ENCODE results near the gene TMTC2. TPM values are rescaled to one million over a fixed set of nuclear protein-coding genes. Genes with fewer than 3 reads are reported as not detected.
A peak's percentile ranks its signal among the peaks of the same experiment; 100 is the strongest.

TMTC2 gene
- polyA plus RNA-seq, 4 donors: 1.1 to 5.6 (median 2.7) TPM

DNA sequence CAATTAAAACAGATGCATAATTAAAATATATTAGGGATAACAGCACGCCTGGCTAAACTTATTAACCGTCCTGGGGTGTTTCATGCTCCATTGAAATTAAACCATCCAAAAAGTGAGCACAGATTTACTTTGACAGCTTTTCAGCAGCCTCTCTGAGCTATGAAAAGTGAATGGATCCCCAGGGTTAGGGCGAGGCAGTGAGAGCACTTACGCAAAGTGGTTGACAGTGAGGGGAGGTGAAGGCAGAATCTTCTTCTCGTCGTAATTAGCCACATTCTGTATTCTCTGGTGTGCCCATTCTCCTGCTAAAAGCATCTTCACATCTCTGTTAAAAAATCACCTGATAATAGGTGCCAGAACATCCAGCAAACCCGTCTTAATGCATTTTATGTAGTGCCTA is 1.9 kb downstream of the TMTC2 start:
- Histone ChIP-seq H3K27me3 (ENCODE audit: control insufficient read depth in 3 of 3, insufficient read depth in 3 of 3, low read length in 3 of 3) (no peaks in the 10 kb centered on the region), H3K36me3 (ENCODE audit: control insufficient read depth in 3 of 3, insufficient read depth in 2 of 3, low read depth in 1 of 3, low read length in 3 of 3) (no peaks in the 10 kb centered on the region), H3K4me1 (ENCODE audit: control insufficient read depth in 3 of 3, insufficient read depth in 2 of 3, low read depth in 1 of 3, low read length in 2 of 3) (peaks cover 0 to 6% (median 2%) of the 10 kb centered on the region in 3 donors), H3K27ac (ENCODE audit: low read depth in 1 of 3, low read length in 2 of 3) (no peak overlapping the region), H3K9me3 (ENCODE audit: control insufficient read depth in 2 of 2, insufficient read depth in 1 of 2, low read depth in 1 of 2, low read length in 1 of 2) (no peaks in the 10 kb centered on the region), H3K4me3 (ENCODE audit: low read depth in 1 of 3, low read length in 3 of 3) (peak overlapping the region in 1 of 3 donors; percentile 93)
- no peak for FAIRE-seq
- DNase-seq: no peak
- 54 to 63% (median 61%) methylated on average over 7 of the region's 7 CpGs for WGBS, 3 donors

DNA sequence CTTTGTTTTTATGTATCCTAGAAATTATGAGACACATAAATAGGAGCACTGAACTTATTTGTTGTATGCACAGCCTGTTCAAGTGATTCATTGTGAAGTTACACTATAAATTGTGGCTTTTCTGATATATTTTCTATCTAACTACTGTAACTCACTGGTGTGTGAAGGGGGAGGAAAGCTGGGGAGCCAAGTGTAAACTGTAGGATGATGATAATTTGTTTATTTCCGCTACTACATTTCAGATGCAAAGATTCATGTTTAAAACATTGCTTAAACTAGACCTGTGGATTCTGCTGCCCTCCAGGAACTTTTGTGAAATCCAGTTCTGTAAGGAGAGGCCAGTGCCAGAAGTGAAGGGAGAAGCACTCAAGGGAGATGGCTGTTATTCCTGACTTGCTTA is 3.3 kb downstream of the TMTC2 start:
- no peak for FAIRE-seq
- Histone ChIP-seq H3K27me3 (ENCODE audit: control insufficient read depth in 3 of 3, insufficient read depth in 3 of 3, low read length in 3 of 3) (no peaks in the 10 kb centered on the region), H3K36me3 (ENCODE audit: control insufficient read depth in 3 of 3, insufficient read depth in 2 of 3, low read depth in 1 of 3, low read length in 3 of 3) (no peaks in the 10 kb centered on the region), H3K4me1 (ENCODE audit: control insufficient read depth in 3 of 3, insufficient read depth in 2 of 3, low read depth in 1 of 3, low read length in 2 of 3) (peaks cover 0 to 6% (median 2%) of the 10 kb centered on the region in 3 donors), H3K9me3 (ENCODE audit: control insufficient read depth in 2 of 2, insufficient read depth in 1 of 2, low read depth in 1 of 2, low read length in 1 of 2) (no peaks in the 10 kb centered on the region), H3K27ac (ENCODE audit: low read depth in 1 of 3, low read length in 2 of 3) (no peak overlapping the region), H3K4me3 (ENCODE audit: low read depth in 1 of 3, low read length in 3 of 3) (peak overlapping the region in 1 of 3 donors; percentile 3)
- WGBS, 3 donors: 87 to 97% (median 96%) methylated on average over 1 of the region's 1 CpG
- DNase-seq: no peak

DNA sequence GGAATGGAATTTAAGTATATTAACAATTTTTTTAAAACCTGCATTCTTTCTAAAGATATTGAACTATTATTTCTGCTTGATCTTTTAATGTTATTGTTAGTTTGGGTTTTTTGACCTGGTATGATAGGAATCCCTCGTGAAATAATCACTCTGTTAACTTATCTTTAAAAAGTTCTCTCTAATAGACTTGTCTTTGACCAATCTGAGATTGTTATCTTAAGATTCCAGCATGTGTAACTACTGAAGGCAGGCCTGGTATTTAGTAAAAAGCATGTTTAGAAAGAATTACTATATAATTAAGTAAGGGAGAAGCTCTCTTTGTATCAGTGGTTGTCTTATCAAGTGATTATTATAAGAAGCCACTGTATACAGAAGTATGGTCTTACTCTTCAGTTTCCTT is 4.8 kb downstream of the TMTC2 start:
- no peak overlapping the region for H3K27ac ChIP-seq (ENCODE audit: low read depth in 1 of 3, low read length in 2 of 3)
- DNase-seq (no peak), FAIRE-seq (no peak)
- peaks cover 0 to 6% (median 2%) of the 10 kb centered on the region in 3 donors for H3K4me1 ChIP-seq (ENCODE audit: control insufficient read depth in 3 of 3, insufficient read depth in 2 of 3, low read depth in 1 of 3, low read length in 2 of 3)
- WGBS, 3 donors: 69 to 73% (median 70%) methylated on average over 1 of the region's 1 CpG
- no peak overlapping the region for H3K4me3 ChIP-seq (ENCODE audit: low read depth in 1 of 3, low read length in 3 of 3)
- H3K36me3 ChIP-seq (ENCODE audit: control insufficient read depth in 3 of 3, insufficient read depth in 2 of 3, low read depth in 1 of 3, low read length in 3 of 3): no peaks in the 10 kb centered on the region
- no peaks in the 10 kb centered on the region for H3K9me3 ChIP-seq (ENCODE audit: control insufficient read depth in 2 of 2, insufficient read depth in 1 of 2, low read depth in 1 of 2, low read length in 1 of 2)
- no peaks in the 10 kb centered on the region for H3K27me3 ChIP-seq (ENCODE audit: control insufficient read depth in 3 of 3, insufficient read depth in 3 of 3, low read length in 3 of 3)

DNA sequence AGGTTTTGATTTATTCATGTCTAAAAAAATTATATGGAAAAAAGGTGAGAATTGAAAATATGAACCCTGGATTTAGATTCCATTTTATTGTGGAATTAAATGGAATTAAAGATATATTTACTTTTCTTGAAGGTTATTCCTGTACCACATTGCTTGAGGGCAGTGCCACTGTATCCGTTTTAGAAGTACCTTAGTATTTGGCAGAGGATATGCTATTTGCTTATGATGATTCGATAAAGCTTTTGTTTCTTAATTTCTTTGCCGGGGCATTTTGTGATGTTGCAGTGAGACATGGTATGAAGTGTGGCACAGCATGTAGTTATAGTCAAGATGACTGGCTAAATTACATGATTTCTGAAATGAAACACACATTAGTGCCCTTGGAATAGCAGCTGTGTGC is 7.6 kb downstream of the TMTC2 start:
- no peak overlapping the region for H3K27ac ChIP-seq (ENCODE audit: low read depth in 1 of 3, low read length in 2 of 3)
- H3K4me1 ChIP-seq (ENCODE audit: control insufficient read depth in 3 of 3, insufficient read depth in 2 of 3, low read depth in 1 of 3, low read length in 2 of 3): no peaks in the 10 kb centered on the region
- H3K27me3 ChIP-seq (ENCODE audit: control insufficient read depth in 3 of 3, insufficient read depth in 3 of 3, low read length in 3 of 3): no peaks in the 10 kb centered on the region
- DNase-seq (no peak), FAIRE-seq (no peak)
- H3K9me3 ChIP-seq (ENCODE audit: control insufficient read depth in 2 of 2, insufficient read depth in 1 of 2, low read depth in 1 of 2, low read length in 1 of 2): no peaks in the 10 kb centered on the region
- H3K36me3 ChIP-seq (ENCODE audit: control insufficient read depth in 3 of 3, insufficient read depth in 2 of 3, low read depth in 1 of 3, low read length in 3 of 3): no peaks in the 10 kb centered on the region
- no peak overlapping the region for H3K4me3 ChIP-seq (ENCODE audit: low read depth in 1 of 3, low read length in 3 of 3)
- WGBS, 3 donors: 93 to 97% (median 94%) methylated on average over 3 of the region's 3 CpGs

DNA sequence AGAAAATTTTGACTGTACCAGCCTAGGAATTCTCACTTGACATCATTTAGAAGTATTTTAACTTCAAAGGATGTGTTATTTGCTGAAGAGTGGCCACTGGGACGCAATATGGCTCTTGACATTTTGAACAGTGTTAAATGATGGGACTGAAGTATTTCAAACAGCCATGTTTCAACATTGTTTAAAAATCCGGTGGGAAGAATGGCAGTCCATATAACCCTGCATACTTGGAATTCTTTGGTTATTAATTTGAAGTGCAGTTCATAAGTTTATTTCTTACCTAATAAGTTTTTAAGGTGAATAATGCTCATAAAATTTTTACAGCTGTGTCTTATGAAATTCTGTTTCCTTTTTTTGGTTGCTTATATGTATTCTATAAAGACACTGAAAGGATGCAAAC is 8.3 kb downstream of the TMTC2 start:
- Histone ChIP-seq H3K4me1 (ENCODE audit: control insufficient read depth in 3 of 3, insufficient read depth in 2 of 3, low read depth in 1 of 3, low read length in 2 of 3) (no peaks in the 10 kb centered on the region), H3K9me3 (ENCODE audit: control insufficient read depth in 2 of 2, insufficient read depth in 1 of 2, low read depth in 1 of 2, low read length in 1 of 2) (no peaks in the 10 kb centered on the region), H3K27ac (ENCODE audit: low read depth in 1 of 3, low read length in 2 of 3) (no peak overlapping the region), H3K27me3 (ENCODE audit: control insufficient read depth in 3 of 3, insufficient read depth in 3 of 3, low read length in 3 of 3) (no peaks in the 10 kb centered on the region), H3K36me3 (ENCODE audit: control insufficient read depth in 3 of 3, insufficient read depth in 2 of 3, low read depth in 1 of 3, low read length in 3 of 3) (no peaks in the 10 kb centered on the region), H3K4me3 (ENCODE audit: low read depth in 1 of 3, low read length in 3 of 3) (no peak overlapping the region)
- FAIRE-seq (no peak), DNase-seq (no peak)
- 77 to 90% (median 89%) methylated on average over 2 of the region's 2 CpGs for WGBS, 3 donors

DNA sequence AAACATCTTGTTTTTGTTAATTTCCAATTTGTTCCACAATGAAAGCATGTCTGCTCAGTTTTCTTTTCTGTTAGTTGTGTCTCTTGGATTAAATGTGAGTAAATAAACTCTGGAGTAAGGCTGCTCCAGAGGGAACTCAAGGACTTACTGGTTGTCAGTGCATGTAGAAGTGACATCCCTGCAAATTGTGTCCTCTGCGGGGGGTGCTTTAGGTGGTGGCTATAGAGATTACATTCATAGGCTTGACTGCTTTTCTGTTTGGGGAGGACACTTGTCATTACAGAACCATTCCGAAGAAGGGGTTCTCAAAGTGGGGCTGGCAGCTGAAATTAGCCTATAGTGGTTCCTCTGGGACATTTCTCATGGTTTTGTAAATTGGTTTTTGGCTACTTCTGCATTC is 8.8 kb downstream of the TMTC2 start:
- 89 to 94% (median 91%) methylated on average over 2 of the region's 2 CpGs for WGBS, 3 donors
- DNase-seq (no peak), FAIRE-seq (no peak)

DNA sequence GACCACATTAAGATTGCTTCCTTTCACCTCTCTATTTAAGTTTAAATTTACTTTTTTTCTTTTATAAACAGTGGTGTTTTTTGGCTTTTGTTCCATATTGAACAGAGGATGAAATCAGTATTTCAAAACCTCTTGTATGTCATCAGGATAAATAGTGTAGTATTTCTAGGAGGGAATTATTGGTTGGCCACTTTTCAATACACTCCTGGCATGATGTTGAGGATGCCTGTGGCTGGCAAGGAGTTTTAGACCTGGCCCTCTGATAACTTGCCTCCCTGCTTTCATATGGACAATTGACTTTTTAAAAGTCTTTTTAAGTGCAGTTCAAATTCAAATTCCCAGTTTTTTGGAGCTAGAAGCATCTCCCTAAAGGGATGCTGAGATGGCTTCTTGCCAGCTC is 9.8 kb downstream of the TMTC2 start:
- Histone ChIP-seq H3K27me3 (ENCODE audit: control insufficient read depth in 3 of 3, insufficient read depth in 3 of 3, low read length in 3 of 3) (no peaks in the 10 kb centered on the region), H3K27ac (ENCODE audit: low read depth in 1 of 3, low read length in 2 of 3) (no peak overlapping the region), H3K4me3 (ENCODE audit: low read depth in 1 of 3, low read length in 3 of 3) (no peak overlapping the region), H3K9me3 (ENCODE audit: control insufficient read depth in 2 of 2, insufficient read depth in 1 of 2, low read depth in 1 of 2, low read length in 1 of 2) (no peaks in the 10 kb centered on the region), H3K4me1 (ENCODE audit: control insufficient read depth in 3 of 3, insufficient read depth in 2 of 3, low read depth in 1 of 3, low read length in 2 of 3) (no peaks in the 10 kb centered on the region), H3K36me3 (ENCODE audit: control insufficient read depth in 3 of 3, insufficient read depth in 2 of 3, low read depth in 1 of 3, low read length in 3 of 3) (no peaks in the 10 kb centered on the region)
- no peak for DNase-seq
- FAIRE-seq: no peak

More for the DNA sequence above, 8.8 kb downstream of the TMTC2 start:
- no peaks in the 10 kb centered on the region for H3K9me3 ChIP-seq (ENCODE audit: control insufficient read depth in 2 of 2, insufficient read depth in 1 of 2, low read depth in 1 of 2, low read length in 1 of 2)
- H3K4me3 ChIP-seq (ENCODE audit: low read depth in 1 of 3, low read length in 3 of 3): no peak overlapping the region
- H3K27me3 ChIP-seq (ENCODE audit: control insufficient read depth in 3 of 3, insufficient read depth in 3 of 3, low read length in 3 of 3): no peaks in the 10 kb centered on the region
- no peak overlapping the region for H3K27ac ChIP-seq (ENCODE audit: low read depth in 1 of 3, low read length in 2 of 3)
- H3K36me3 ChIP-seq (ENCODE audit: control insufficient read depth in 3 of 3, insufficient read depth in 2 of 3, low read depth in 1 of 3, low read length in 3 of 3): no peaks in the 10 kb centered on the region
- H3K4me1 ChIP-seq (ENCODE audit: control insufficient read depth in 3 of 3, insufficient read depth in 2 of 3, low read depth in 1 of 3, low read length in 2 of 3): no peaks in the 10 kb centered on the region

DNA sequence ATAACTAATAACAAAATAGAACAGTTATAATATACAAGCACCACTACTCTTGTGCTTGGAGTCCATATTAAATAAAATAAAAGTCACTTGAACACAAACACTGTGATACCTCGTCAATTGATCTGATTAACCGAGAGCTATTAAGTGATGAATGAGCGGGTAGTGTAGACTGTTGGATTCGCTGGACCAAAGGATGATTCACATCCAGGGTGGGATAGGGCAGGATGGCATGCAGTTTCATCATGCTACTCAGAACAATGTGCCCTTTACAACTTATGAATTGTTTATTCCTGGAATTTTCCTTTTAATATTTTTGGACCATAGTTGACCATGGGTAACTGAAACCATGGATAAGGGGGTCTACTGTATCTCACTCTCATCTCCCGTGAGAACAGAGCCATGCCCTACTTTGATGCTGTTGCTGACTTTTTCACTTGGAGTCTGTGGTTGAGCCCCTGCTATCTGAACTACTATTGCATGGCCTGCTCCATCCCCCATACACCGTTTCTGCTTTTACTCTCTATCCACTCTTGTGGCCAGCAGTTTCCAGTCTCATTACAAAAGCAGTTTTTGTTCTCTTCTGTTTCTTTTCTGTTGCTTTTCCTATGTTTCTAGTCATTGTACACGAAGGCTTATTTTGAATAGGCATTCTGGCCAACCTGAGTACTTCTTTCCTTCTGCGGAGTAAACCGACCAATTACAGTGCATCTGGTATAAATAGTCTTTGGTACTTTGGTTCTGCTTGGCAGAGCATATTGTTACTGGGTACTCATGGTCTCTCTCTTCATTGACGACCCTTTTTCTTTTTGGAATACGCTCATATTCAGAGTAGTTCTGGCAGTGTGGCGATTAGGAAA is 12.2 kb downstream of the TMTC2 start:
- Histone ChIP-seq H3K27ac (ENCODE audit: low read depth in 1 of 3, low read length in 2 of 3) (no peak overlapping the region), H3K9me3 (ENCODE audit: control insufficient read depth in 2 of 2, insufficient read depth in 1 of 2, low read depth in 1 of 2, low read length in 1 of 2) (no peaks in the 10 kb centered on the region), H3K4me3 (ENCODE audit: low read depth in 1 of 3, low read length in 3 of 3) (no peak overlapping the region), H3K36me3 (ENCODE audit: control insufficient read depth in 3 of 3, insufficient read depth in 2 of 3, low read depth in 1 of 3, low read length in 3 of 3) (no peaks in the 10 kb centered on the region), H3K4me1 (ENCODE audit: control insufficient read depth in 3 of 3, insufficient read depth in 2 of 3, low read depth in 1 of 3, low read length in 2 of 3) (no peaks in the 10 kb centered on the region), H3K27me3 (ENCODE audit: control insufficient read depth in 3 of 3, insufficient read depth in 3 of 3, low read length in 3 of 3) (no peaks in the 10 kb centered on the region)
- DNase-seq (no peak), FAIRE-seq (no peak)
- 91 to 94% (median 93%) methylated on average over 12 of the region's 12 CpGs for WGBS, 3 donors

DNA sequence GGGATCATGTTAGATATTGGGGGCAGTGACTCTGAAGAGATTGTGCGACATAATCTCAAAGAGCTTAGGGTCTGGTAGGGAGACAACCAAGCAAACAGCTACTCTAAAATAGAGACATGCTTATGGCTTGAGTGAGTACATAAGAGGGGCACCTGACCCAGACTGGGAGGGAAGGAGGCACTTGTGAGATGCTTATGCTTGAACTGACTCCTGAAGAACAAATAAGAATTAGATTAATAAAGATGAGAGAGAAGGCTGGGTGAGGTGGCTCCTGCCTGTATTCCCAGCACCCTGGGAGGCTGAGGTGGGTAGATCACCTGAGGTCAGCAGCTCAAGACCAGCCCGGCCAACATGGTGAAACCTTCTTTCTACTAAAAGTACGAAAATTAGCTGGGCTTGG is 19.1 kb downstream of the TMTC2 start:
- Histone ChIP-seq H3K27ac (ENCODE audit: low read depth in 1 of 3, low read length in 2 of 3) (no peak overlapping the region), H3K4me1 (ENCODE audit: control insufficient read depth in 3 of 3, insufficient read depth in 2 of 3, low read depth in 1 of 3, low read length in 2 of 3) (no peaks in the 10 kb centered on the region), H3K36me3 (ENCODE audit: control insufficient read depth in 3 of 3, insufficient read depth in 2 of 3, low read depth in 1 of 3, low read length in 3 of 3) (no peaks in the 10 kb centered on the region), H3K27me3 (ENCODE audit: control insufficient read depth in 3 of 3, insufficient read depth in 3 of 3, low read length in 3 of 3) (no peaks in the 10 kb centered on the region), H3K9me3 (ENCODE audit: control insufficient read depth in 2 of 2, insufficient read depth in 1 of 2, low read depth in 1 of 2, low read length in 1 of 2) (no peaks in the 10 kb centered on the region), H3K4me3 (ENCODE audit: low read depth in 1 of 3, low read length in 3 of 3) (no peak overlapping the region)
- DNase-seq (no peak), FAIRE-seq (no peak)
- WGBS, 3 donors: 89 to 92% (median 91%) methylated on average over 3 of the region's 3 CpGs

Data from small intestine (tissue), 7 donors.